ENCODE measurements around the gene FBXW10B. TPM values are rescaled to one million over a fixed set of nuclear protein-coding genes. Genes with fewer than 3 reads are reported as not detected.
A peak's percentile ranks its signal among the peaks of the same experiment; 100 is the strongest.
"Not testable (repeated sequence)": the region's sequence is repeated elsewhere in the genome, so short reads cannot be mapped to it uniquely, and the experiment has no call there.

The FBXW10B gene
- total RNA-seq, 4 donors from 2014 or later: 0.25 to 3.1 (median 1.5) TPM

- DNase-seq (ENCODE audit: low spot score in 2 of 2): peak in 1 of 2 donors; percentile 68
- H3K4me3 ChIP-seq (ENCODE audit: low read depth, poor library complexity, severe bottlenecking): no peak overlapping the region
- intact Hi-C loops (cut with DNase I; ENCODE audit: low total_unique reads): no loop called here
- TF ChIP-seq POLR2A (IDR thresholded peaks at IDR 0.05): no peak
- no peak for TF ChIP-seq CTCF (IDR thresholded peaks at IDR 0.05)
- 45 to 61% methylated on average over 4 of the region's 4 CpGs for WGBS, 2 donors
Observed at GRCh38 chr17:15659663-15660062, 40.2 kb upstream of the FBXW10B start.

GRCh38 chr17:15659236-15659635, 39.7 kb upstream of the FBXW10B start:
- TF ChIP-seq CTCF (IDR thresholded peaks at IDR 0.05): no peak
- TF ChIP-seq POLR2A (IDR thresholded peaks at IDR 0.05): no peak
- intact Hi-C loops (cut with DNase I; ENCODE audit: low total_unique reads): no loop called here
- no peak for DNase-seq (ENCODE audit: low spot score in 2 of 2)
- no peak overlapping the region for H3K4me3 ChIP-seq (ENCODE audit: low read depth, poor library complexity, severe bottlenecking)
- 88 to 90% methylated on average over 6 of the region's 6 CpGs for WGBS, 2 donors

GRCh38 chr17:15658296-15658695, 38.8 kb upstream of the FBXW10B start:
- 70 to 72% methylated on average over 3 of the region's 3 CpGs for WGBS, 2 donors
- H3K4me3 ChIP-seq (ENCODE audit: low read depth, poor library complexity, severe bottlenecking): no peak overlapping the region
- TF ChIP-seq POLR2A (IDR thresholded peaks at IDR 0.05): no peak
- no peak for TF ChIP-seq CTCF (IDR thresholded peaks at IDR 0.05)
- DNase-seq (ENCODE audit: low spot score in 2 of 2): no peak
- intact Hi-C loops (cut with DNase I; ENCODE audit: low total_unique reads): no loop called here

GRCh38 chr17:15657868-15658267, 38.4 kb upstream of the FBXW10B start:
- no peak for DNase-seq (ENCODE audit: low spot score in 2 of 2)
- intact Hi-C loops (cut with DNase I; ENCODE audit: low total_unique reads): no loop called here
- no peak for TF ChIP-seq CTCF (IDR thresholded peaks at IDR 0.05)
- no peak for TF ChIP-seq POLR2A (IDR thresholded peaks at IDR 0.05)
- no peak overlapping the region for H3K4me3 ChIP-seq (ENCODE audit: low read depth, poor library complexity, severe bottlenecking)

- 59 to 69% methylated on average over 3 of the region's 3 CpGs for WGBS, 2 donors
- intact Hi-C loops (cut with DNase I; ENCODE audit: low total_unique reads): no loop called here
- DNase-seq (ENCODE audit: low spot score in 2 of 2): peak in 1 of 2 donors; percentile 46
- no peak overlapping the region for H3K4me3 ChIP-seq (ENCODE audit: low read depth, poor library complexity, severe bottlenecking)
- TF ChIP-seq CTCF (IDR thresholded peaks at IDR 0.05) (no peak), POLR2A (IDR thresholded peaks at IDR 0.05) (no peak)
Observed at GRCh38 chr17:15654886-15655561, 35.5 kb upstream of the FBXW10B start.

- H3K4me3 ChIP-seq (ENCODE audit: low read depth, poor library complexity, severe bottlenecking); intact Hi-C loops (cut with DNase I; ENCODE audit: low total_unique reads); DNase-seq (ENCODE audit: low spot score in 2 of 2): not testable (repeated sequence)
- 84 to 85% methylated on average over 3 of the region's 3 CpGs for WGBS, 2 donors
Observed at GRCh38 chr17:15654401-15654800, 34.9 kb upstream of the FBXW10B start.
